RWPE2 (cell line): Measurements from ENCODE around the gene CRNKL1.

ENCODE experiments used
- ATAC-seq: fragments of 200-7000 bp; cut with Tn5 transposase; 3 replicates; pipeline ENCODE4 v1.9.1; 2021; ENCODE audit warnings: low read depth
- DNase-seq: peaks from one replicate; pipeline ENCODE4 v3.0.0-alpha.2; 2020; ENCODE audit warnings: low spot score
- H3K27ac ChIP-seq: fragments of 450-650 bp; 2 replicates; pipeline ENCODE4 v1.5.1; 2017; ENCODE audit warnings: mild to moderate bottlenecking; ENCODE audit not compliant: poor library complexity, severe bottlenecking
- H3K27me3 ChIP-seq: fragments of 250-450 bp; sonication (Bioruptor Pico); 2 replicates; pipeline ENCODE4 v1.5.1; 2021; ENCODE audit warnings: mild to moderate bottlenecking, moderate library complexity; ENCODE audit not compliant: insufficient read depth, poor library complexity, severe bottlenecking
- H3K36me3 ChIP-seq: fragments of 250-450 bp; sonication (Bioruptor Pico); 2 replicates; pipeline ENCODE4 v1.5.1; 2020; ENCODE audit warnings: low read depth, mild to moderate bottlenecking, moderate library complexity
- H3K4me1 ChIP-seq: fragments of 250-450 bp; sonication (Bioruptor Pico); 2 replicates; pipeline ENCODE4 v1.5.1; 2021; ENCODE audit warnings: mild to moderate bottlenecking, moderate library complexity; ENCODE audit not compliant: insufficient read depth, poor library complexity, severe bottlenecking
- H3K4me3 ChIP-seq: fragments of 250-450 bp; sonication (Bioruptor Pico); 2 replicates; pipeline ENCODE4 v1.5.1; 2021; ENCODE audit warnings: mild to moderate bottlenecking, moderate library complexity; ENCODE audit not compliant: severe bottlenecking
- H3K9me3 ChIP-seq: fragments of 250-450 bp; sonication (Bioruptor Pico); 2 replicates; pipeline ENCODE4 v1.5.1; 2021; ENCODE audit warnings: mild to moderate bottlenecking, moderate library complexity; ENCODE audit not compliant: severe bottlenecking
- TF ChIP-seq, protein P1 (sequence below): fragments of 450-650 bp; IDR thresholded peaks from one replicate; pipeline ENCODE4 v1.5.1; 2017; ENCODE audit warnings: mild to moderate bottlenecking, moderate library complexity; ENCODE audit not compliant: poor library complexity, severe bottlenecking

CRNKL1 gene

DNA sequence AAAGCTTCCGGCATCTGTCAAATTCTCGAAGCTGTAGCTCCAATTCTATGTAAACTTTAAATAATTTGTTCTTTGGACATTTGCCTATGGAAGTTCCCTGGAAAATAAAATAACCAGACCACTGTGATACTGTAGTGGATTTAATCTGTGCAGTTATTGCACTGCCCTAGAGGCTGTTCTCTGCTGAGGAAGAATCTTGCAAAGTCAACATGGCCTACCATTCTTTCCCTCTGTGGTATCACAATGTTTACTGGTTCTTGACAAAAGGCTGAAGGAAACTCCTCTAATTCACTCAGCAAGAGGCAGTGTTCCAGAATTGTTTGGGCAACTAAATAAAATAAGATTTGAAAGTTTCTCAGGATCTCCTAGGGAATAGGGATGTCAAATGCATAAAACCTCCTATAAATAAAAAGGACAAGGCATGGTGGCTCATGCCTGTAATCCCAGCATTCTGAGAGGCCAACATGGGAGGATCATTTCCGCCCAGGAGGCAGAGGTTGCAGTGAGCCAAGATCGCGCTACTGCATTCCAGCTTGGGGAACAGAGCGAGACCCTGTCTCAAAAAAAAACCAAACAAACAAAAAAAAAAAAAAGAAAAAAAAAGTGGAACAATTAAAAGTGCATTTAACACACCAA is 12.4 kb downstream of the CRNKL1 start:
- no peaks in the 10 kb centered on the region for H3K4me1 ChIP-seq
- TF ChIP-seq, protein P1, sequence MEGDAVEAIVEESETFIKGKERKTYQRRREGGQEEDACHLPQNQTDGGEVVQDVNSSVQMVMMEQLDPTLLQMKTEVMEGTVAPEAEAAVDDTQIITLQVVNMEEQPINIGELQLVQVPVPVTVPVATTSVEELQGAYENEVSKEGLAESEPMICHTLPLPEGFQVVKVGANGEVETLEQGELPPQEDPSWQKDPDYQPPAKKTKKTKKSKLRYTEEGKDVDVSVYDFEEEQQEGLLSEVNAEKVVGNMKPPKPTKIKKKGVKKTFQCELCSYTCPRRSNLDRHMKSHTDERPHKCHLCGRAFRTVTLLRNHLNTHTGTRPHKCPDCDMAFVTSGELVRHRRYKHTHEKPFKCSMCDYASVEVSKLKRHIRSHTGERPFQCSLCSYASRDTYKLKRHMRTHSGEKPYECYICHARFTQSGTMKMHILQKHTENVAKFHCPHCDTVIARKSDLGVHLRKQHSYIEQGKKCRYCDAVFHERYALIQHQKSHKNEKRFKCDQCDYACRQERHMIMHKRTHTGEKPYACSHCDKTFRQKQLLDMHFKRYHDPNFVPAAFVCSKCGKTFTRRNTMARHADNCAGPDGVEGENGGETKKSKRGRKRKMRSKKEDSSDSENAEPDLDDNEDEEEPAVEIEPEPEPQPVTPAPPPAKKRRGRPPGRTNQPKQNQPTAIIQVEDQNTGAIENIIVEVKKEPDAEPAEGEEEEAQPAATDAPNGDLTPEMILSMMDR, result no peak
- H3K4me3 ChIP-seq, result no peak overlapping the region
- no peak overlapping the region for H3K27ac ChIP-seq
- no peak for ATAC-seq
- peaks cover 97% of the 10 kb centered on the region for H3K36me3 ChIP-seq
- H3K27me3 ChIP-seq, result no peaks in the 10 kb centered on the region
- DNase-seq, result no peak
- no peaks in the 10 kb centered on the region for H3K9me3 ChIP-seq

DNA sequence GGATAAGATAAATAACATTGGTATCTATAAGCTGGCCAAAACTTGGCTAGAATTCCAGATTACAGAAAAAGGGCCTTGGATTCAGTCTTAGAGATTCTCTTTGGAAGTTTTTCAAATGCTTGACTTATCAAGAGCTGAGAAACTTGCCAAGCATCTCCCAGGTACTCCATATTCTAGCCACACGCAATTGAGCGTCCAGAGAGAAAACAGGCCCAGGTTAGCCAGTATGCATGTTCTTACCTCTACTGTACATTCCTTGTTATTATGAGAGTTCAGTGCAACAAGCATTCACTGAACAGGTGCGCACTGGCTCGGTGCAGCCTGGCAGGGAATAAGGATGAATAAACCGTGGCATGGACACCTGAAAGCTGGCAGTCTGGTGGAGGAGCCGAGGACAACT is 13.7 kb downstream of the CRNKL1 start:
- TF ChIP-seq, protein P1, result no peak
- Histone ChIP-seq H3K27me3 (no peaks in the 10 kb centered on the region), H3K36me3 (peaks cover 97% of the 10 kb centered on the region), H3K9me3 (no peaks in the 10 kb centered on the region), H3K4me1 (no peaks in the 10 kb centered on the region), H3K27ac (no peak overlapping the region), H3K4me3 (no peak overlapping the region)
- DNase-seq, result no peak
- no peak for ATAC-seq

DNA sequence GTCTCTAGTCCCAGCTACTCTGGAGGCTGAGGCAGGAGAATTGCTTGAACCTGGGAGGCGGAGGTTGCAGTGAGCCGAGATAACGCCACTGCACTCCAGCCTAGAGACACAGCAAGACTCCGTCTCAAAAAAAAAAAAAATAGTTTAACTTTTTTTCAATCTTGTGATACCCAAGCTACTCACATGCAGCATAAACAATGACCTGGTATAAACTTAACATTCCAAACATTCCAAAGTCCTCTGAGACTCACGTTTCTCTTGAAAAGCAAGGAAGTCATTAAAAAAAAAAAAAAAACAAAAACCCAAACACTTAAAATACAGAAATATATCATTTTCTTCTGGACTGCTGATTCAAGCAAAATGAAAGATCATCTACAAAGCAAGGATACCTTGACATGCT is 14.3 kb downstream of the CRNKL1 start:
- TF ChIP-seq, protein P1, result no peak
- Histone ChIP-seq H3K4me3 (no peak overlapping the region), H3K27ac (no peak overlapping the region), H3K36me3 (peaks cover 97% of the 10 kb centered on the region), H3K9me3 (no peaks in the 10 kb centered on the region), H3K4me1 (no peaks in the 10 kb centered on the region), H3K27me3 (no peaks in the 10 kb centered on the region)
- ATAC-seq (peak; percentile 22; the same call in 1 of the 3 replicates), DNase-seq (no peak)

DNA sequence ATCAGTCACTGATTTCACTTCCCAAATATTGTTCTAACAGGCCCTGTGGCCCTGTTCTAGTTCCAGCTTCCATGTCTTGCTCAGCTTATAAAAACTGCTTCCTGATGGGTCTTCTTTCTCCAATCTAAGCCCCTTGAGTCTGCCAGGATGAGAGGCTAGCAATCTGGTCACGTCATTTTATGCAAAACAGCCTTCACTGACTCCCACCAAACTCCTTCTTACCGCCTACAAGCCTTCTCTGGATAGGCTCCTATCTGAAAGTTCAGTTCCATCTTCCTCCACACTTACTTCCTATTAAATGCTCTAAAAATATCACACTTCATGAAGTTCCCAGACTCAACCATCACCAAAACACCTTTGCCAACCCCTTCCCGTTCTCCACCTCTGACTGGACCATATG is 15.5 kb downstream of the CRNKL1 start:
- Histone ChIP-seq H3K4me3 (no peak overlapping the region), H3K36me3 (peaks cover 97% of the 10 kb centered on the region), H3K27ac (no peak overlapping the region)

DNA sequence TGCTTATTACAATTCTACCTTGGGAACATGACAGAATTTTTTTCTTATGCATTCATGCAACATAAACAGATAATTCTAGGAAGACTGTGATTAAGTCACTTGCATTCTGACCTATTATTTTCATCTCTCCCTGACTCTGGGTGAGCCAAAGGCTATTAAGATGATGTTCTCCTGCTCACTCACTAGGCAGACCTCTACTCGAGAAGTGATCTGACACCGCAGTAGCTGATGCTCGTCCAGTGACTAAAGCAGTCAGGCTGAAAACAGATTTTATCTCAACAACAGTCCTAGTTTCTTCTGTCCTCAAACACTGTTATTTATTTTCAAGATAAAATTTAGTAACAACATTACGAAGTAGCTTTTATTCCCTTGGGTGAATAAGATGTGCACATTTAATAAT is 17.8 kb downstream of the CRNKL1 start:
- Histone ChIP-seq H3K4me1 (no peaks in the 10 kb centered on the region), H3K27me3 (no peaks in the 10 kb centered on the region), H3K27ac (no peak overlapping the region), H3K36me3 (peaks cover 97% of the 10 kb centered on the region), H3K4me3 (no peak overlapping the region), H3K9me3 (no peaks in the 10 kb centered on the region)
- DNase-seq (no peak), ATAC-seq (no peak)
- TF ChIP-seq, protein P1, result no peak

More for the DNA sequence above, 15.5 kb downstream of the CRNKL1 start:
- H3K4me1 ChIP-seq, result no peaks in the 10 kb centered on the region
- DNase-seq (no peak), ATAC-seq (no peak)
- H3K9me3 ChIP-seq, result no peaks in the 10 kb centered on the region
- H3K27me3 ChIP-seq, result no peaks in the 10 kb centered on the region
- TF ChIP-seq, protein P1, result no peak
